ENCODE results near the gene AKAIN1.

Gene AKAIN1

GRCh38 chr18:5152343-5153020 lies 44.6 kb downstream of the AKAIN1 start:
- Histone ChIP-seq H3K4me1 (ENCODE audit: insufficient read depth, low read length) (no peaks in the 10 kb centered on the region), H3K4me3 (ENCODE audit: low read length) (no peak overlapping the region), H3K27me3 (ENCODE audit: insufficient read depth, low read length) (peaks cover 2% of the 10 kb centered on the region), H3K36me3 (ENCODE audit: insufficient read depth, low read length) (no peaks in the 10 kb centered on the region), H3K9me3 (ENCODE audit: low read length) (no peaks in the 10 kb centered on the region), H2AFZ (ENCODE audit: low read depth, low read length) (no peak overlapping the region)

GRCh38 chr18:5150894-5151293 lies 46.2 kb downstream of the AKAIN1 start:
- Histone ChIP-seq H3K36me3 (ENCODE audit: insufficient read depth, low read length) (no peaks in the 10 kb centered on the region), H3K4me1 (ENCODE audit: insufficient read depth, low read length) (no peaks in the 10 kb centered on the region), H3K9me3 (ENCODE audit: low read length) (no peaks in the 10 kb centered on the region), H2AFZ (ENCODE audit: low read depth, low read length) (no peak overlapping the region), H3K27me3 (ENCODE audit: insufficient read depth, low read length) (peaks cover 2% of the 10 kb centered on the region), H3K4me3 (ENCODE audit: low read length) (no peak overlapping the region)

- Histone ChIP-seq H3K4me3 (ENCODE audit: low read length) (no peak overlapping the region), H3K9me3 (ENCODE audit: low read length) (no peaks in the 10 kb centered on the region), H3K36me3 (ENCODE audit: insufficient read depth, low read length) (no peaks in the 10 kb centered on the region), H3K4me1 (ENCODE audit: insufficient read depth, low read length) (no peaks in the 10 kb centered on the region), H3K27me3 (ENCODE audit: insufficient read depth, low read length) (no peaks in the 10 kb centered on the region), H2AFZ (ENCODE audit: low read depth, low read length) (no peak overlapping the region)
These were observed 51.0 kb downstream of the AKAIN1 start for GRCh38 chr18:5146093-5146492.

GRCh38 chr18:5145168-5145825 lies 51.8 kb downstream of the AKAIN1 start:
- no peak overlapping the region for H2AFZ ChIP-seq (ENCODE audit: low read depth, low read length)
- no peaks in the 10 kb centered on the region for H3K27me3 ChIP-seq (ENCODE audit: insufficient read depth, low read length)
- no peaks in the 10 kb centered on the region for H3K9me3 ChIP-seq (ENCODE audit: low read length)
- H3K36me3 ChIP-seq (ENCODE audit: insufficient read depth, low read length), result no peaks in the 10 kb centered on the region
- H3K4me3 ChIP-seq (ENCODE audit: low read length), result no peak overlapping the region
- no peaks in the 10 kb centered on the region for H3K4me1 ChIP-seq (ENCODE audit: insufficient read depth, low read length)

GRCh38 chr18:5144629-5145028 lies 52.4 kb downstream of the AKAIN1 start:
- Histone ChIP-seq H3K4me1 (ENCODE audit: insufficient read depth, low read length) (no peaks in the 10 kb centered on the region), H3K27me3 (ENCODE audit: insufficient read depth, low read length) (no peaks in the 10 kb centered on the region), H3K9me3 (ENCODE audit: low read length) (no peaks in the 10 kb centered on the region), H3K36me3 (ENCODE audit: insufficient read depth, low read length) (no peaks in the 10 kb centered on the region), H3K4me3 (ENCODE audit: low read length) (no peak overlapping the region), H2AFZ (ENCODE audit: low read depth, low read length) (no peak overlapping the region)

GRCh38 chr18:5142859-5143258 lies 54.2 kb downstream of the AKAIN1 start:
- Histone ChIP-seq H3K27me3 (ENCODE audit: insufficient read depth, low read length) (no peaks in the 10 kb centered on the region), H3K4me3 (ENCODE audit: low read length) (no peak overlapping the region), H3K36me3 (ENCODE audit: insufficient read depth, low read length) (no peaks in the 10 kb centered on the region), H2AFZ (ENCODE audit: low read depth, low read length) (no peak overlapping the region), H3K4me1 (ENCODE audit: insufficient read depth, low read length) (no peaks in the 10 kb centered on the region), H3K9me3 (ENCODE audit: low read length) (no peaks in the 10 kb centered on the region)

- no peaks in the 10 kb centered on the region for H3K27me3 ChIP-seq (ENCODE audit: insufficient read depth, low read length)
- no peaks in the 10 kb centered on the region for H3K36me3 ChIP-seq (ENCODE audit: insufficient read depth, low read length)
- no peaks in the 10 kb centered on the region for H3K9me3 ChIP-seq (ENCODE audit: low read length)
- H3K4me1 ChIP-seq (ENCODE audit: insufficient read depth, low read length), result no peaks in the 10 kb centered on the region
- H3K4me3 ChIP-seq (ENCODE audit: low read length), result no peak overlapping the region
- H2AFZ ChIP-seq (ENCODE audit: low read depth, low read length), result no peak overlapping the region
These were observed 54.9 kb downstream of the AKAIN1 start for GRCh38 chr18:5142131-5142530.

- Histone ChIP-seq H3K4me3 (ENCODE audit: low read length) (no peak overlapping the region), H2AFZ (ENCODE audit: low read depth, low read length) (no peak overlapping the region), H3K4me1 (ENCODE audit: insufficient read depth, low read length) (no peaks in the 10 kb centered on the region), H3K36me3 (ENCODE audit: insufficient read depth, low read length) (no peaks in the 10 kb centered on the region), H3K9me3 (ENCODE audit: low read length) (no peaks in the 10 kb centered on the region), H3K27me3 (ENCODE audit: insufficient read depth, low read length) (no peaks in the 10 kb centered on the region)
These were observed 59.8 kb downstream of the AKAIN1 start for GRCh38 chr18:5137261-5137660.

- Histone ChIP-seq H3K4me3 (ENCODE audit: low read length) (no peak overlapping the region), H2AFZ (ENCODE audit: low read depth, low read length) (no peak overlapping the region), H3K27me3 (ENCODE audit: insufficient read depth, low read length) (no peaks in the 10 kb centered on the region), H3K9me3 (ENCODE audit: low read length) (no peaks in the 10 kb centered on the region), H3K36me3 (ENCODE audit: insufficient read depth, low read length) (no peaks in the 10 kb centered on the region), H3K4me1 (ENCODE audit: insufficient read depth, low read length) (no peaks in the 10 kb centered on the region)
These were observed 64.1 kb downstream of the AKAIN1 start for GRCh38 chr18:5132987-5133386.

- no peaks in the 10 kb centered on the region for H3K9me3 ChIP-seq (ENCODE audit: low read length)
- H3K4me3 ChIP-seq (ENCODE audit: low read length), result no peak overlapping the region
- H3K36me3 ChIP-seq (ENCODE audit: insufficient read depth, low read length), result no peaks in the 10 kb centered on the region
- no peaks in the 10 kb centered on the region for H3K27me3 ChIP-seq (ENCODE audit: insufficient read depth, low read length)
- no peaks in the 10 kb centered on the region for H3K4me1 ChIP-seq (ENCODE audit: insufficient read depth, low read length)
- H2AFZ ChIP-seq (ENCODE audit: low read depth, low read length), result no peak overlapping the region
These were observed 74.8 kb downstream of the AKAIN1 start for GRCh38 chr18:5122272-5122671.

- no peaks in the 10 kb centered on the region for H3K36me3 ChIP-seq (ENCODE audit: insufficient read depth, low read length)
- H3K9me3 ChIP-seq (ENCODE audit: low read length), result no peaks in the 10 kb centered on the region
- no peak overlapping the region for H3K4me3 ChIP-seq (ENCODE audit: low read length)
- H2AFZ ChIP-seq (ENCODE audit: low read depth, low read length), result no peak overlapping the region
- H3K27me3 ChIP-seq (ENCODE audit: insufficient read depth, low read length), result no peaks in the 10 kb centered on the region
- no peaks in the 10 kb centered on the region for H3K4me1 ChIP-seq (ENCODE audit: insufficient read depth, low read length)
These were observed 86.8 kb downstream of the AKAIN1 start for GRCh38 chr18:5110266-5110665.

GRCh38 chr18:5107988-5108387 lies 89.1 kb downstream of the AKAIN1 start:
- no peaks in the 10 kb centered on the region for H3K4me1 ChIP-seq (ENCODE audit: insufficient read depth, low read length)
- H3K36me3 ChIP-seq (ENCODE audit: insufficient read depth, low read length), result no peaks in the 10 kb centered on the region
- H3K4me3 ChIP-seq (ENCODE audit: low read length), result no peak overlapping the region
- no peak overlapping the region for H2AFZ ChIP-seq (ENCODE audit: low read depth, low read length)
- H3K9me3 ChIP-seq (ENCODE audit: low read length), result no peaks in the 10 kb centered on the region
- no peaks in the 10 kb centered on the region for H3K27me3 ChIP-seq (ENCODE audit: insufficient read depth, low read length)

GRCh38 chr18:5106730-5107129 lies 90.3 kb downstream of the AKAIN1 start:
- Histone ChIP-seq H3K36me3 (ENCODE audit: insufficient read depth, low read length) (no peaks in the 10 kb centered on the region), H2AFZ (ENCODE audit: low read depth, low read length) (no peak overlapping the region), H3K4me3 (ENCODE audit: low read length) (no peak overlapping the region), H3K4me1 (ENCODE audit: insufficient read depth, low read length) (no peaks in the 10 kb centered on the region), H3K9me3 (ENCODE audit: low read length) (no peaks in the 10 kb centered on the region), H3K27me3 (ENCODE audit: insufficient read depth, low read length) (no peaks in the 10 kb centered on the region)

- H3K4me3 ChIP-seq (ENCODE audit: low read length), result no peak overlapping the region
- no peaks in the 10 kb centered on the region for H3K4me1 ChIP-seq (ENCODE audit: insufficient read depth, low read length)
- H3K36me3 ChIP-seq (ENCODE audit: insufficient read depth, low read length), result no peaks in the 10 kb centered on the region
- H3K9me3 ChIP-seq (ENCODE audit: low read length), result no peaks in the 10 kb centered on the region
- no peaks in the 10 kb centered on the region for H3K27me3 ChIP-seq (ENCODE audit: insufficient read depth, low read length)
- no peak overlapping the region for H2AFZ ChIP-seq (ENCODE audit: low read depth, low read length)
These were observed 92.8 kb downstream of the AKAIN1 start for GRCh38 chr18:5104246-5104645.
